Endodermal cell (in vitro differentiated cells): ENCODE results near the gene GOLGA1. TPM values are rescaled to one million over a fixed set of nuclear protein-coding genes. Genes with fewer than 3 reads are reported as not detected.

Experiments used
- DNase-seq: peaks from one replicate; pipeline ENCODE4 v3.0.0-alpha.2; 2017
- H3K27ac ChIP-seq: 2 replicates; pipeline ENCODE4 v1.5.1; 2013; ENCODE audit warnings: mild to moderate bottlenecking, low read depth, low read length, moderate library complexity
- H3K27me3 ChIP-seq: 2 replicates; pipeline ENCODE4 v1.6.1; 2013; ENCODE audit warnings: mild to moderate bottlenecking, low read length, moderate library complexity; ENCODE audit not compliant: insufficient read depth, control insufficient read depth, poor library complexity, severe bottlenecking
- H3K36me3 ChIP-seq: 2 replicates; pipeline ENCODE4 v1.7.0; 2013; ENCODE audit warnings: mild to moderate bottlenecking, low read length, moderate library complexity; ENCODE audit not compliant: control insufficient read depth, insufficient read depth
- H3K4me1 ChIP-seq: one replicate; pipeline ENCODE4 v1.7.0; 2013; ENCODE audit warnings: low read length; ENCODE audit not compliant: control insufficient read depth, insufficient read depth
- H3K4me3 ChIP-seq: 2 replicates; pipeline ENCODE4 v1.5.1; 2013; ENCODE audit warnings: mild to moderate bottlenecking, low read length, moderate library complexity
- H3K9ac ChIP-seq: 2 replicates; pipeline ENCODE4 v1.6.1; 2013; ENCODE audit warnings: mild to moderate bottlenecking, low read length, moderate library complexity; ENCODE audit not compliant: poor library complexity, severe bottlenecking; ENCODE audit errors: extremely low read depth
- H3K9me3 ChIP-seq: 2 replicates; pipeline ENCODE4 v1.6.1; 2013; ENCODE audit warnings: mild to moderate bottlenecking, low read length, moderate library complexity; ENCODE audit not compliant: control insufficient read depth
- H3K27ac Mint-ChIP-seq: 2 replicates; pipeline ENCODE4 v1.8.0; 2020; ENCODE audit warnings: mixed read lengths
- H3K27me3 Mint-ChIP-seq: 2 replicates; pipeline ENCODE4 v1.8.0; 2021; ENCODE audit warnings: mild to moderate bottlenecking, mixed read lengths; ENCODE audit not compliant: insufficient read depth
- H3K36me3 Mint-ChIP-seq: 2 replicates; pipeline ENCODE4 v1.8.0; 2020; ENCODE audit warnings: low read depth, mixed read lengths
- H3K4me1 Mint-ChIP-seq: 2 replicates; pipeline ENCODE4 v1.8.0; 2020; ENCODE audit warnings: mixed read lengths
- H3K4me3 Mint-ChIP-seq: 2 replicates; pipeline ENCODE4 v1.8.0; 2020; ENCODE audit warnings: mild to moderate bottlenecking, moderate library complexity, mixed read lengths
- H3K9me3 Mint-ChIP-seq: 2 replicates; pipeline ENCODE4 v1.8.0; 2020; ENCODE audit warnings: mild to moderate bottlenecking, mixed read lengths
- CTCF ChIP-seq: fragments of 200-600 bp; sonication (generic); conservative IDR thresholded peaks from 2 replicates; pipeline ENCODE4 v1.5.0; 2021; ENCODE audit warnings: antibody characterized with exemption, mild to moderate bottlenecking
- WGBS, 2 experiments: methylation state at CpG; one replicate each; pipeline versions ENCODE4 v1.1.5 to v1.1.7; 2013; ENCODE audit warnings: missing lambda C conversion rate in 2 of 2, mixed read lengths in 1 of 2; ENCODE audit not compliant: insufficient coverage in 1 of 2, insufficient read length in 1 of 2; 5-methylcytosine and 5-hydroxymethylcytosine counted together
- total RNA-seq, 2 donors: library from RNA; stranded (reverse); fragmentation: NEBNext Ultra II Directional in 1 of 2; extraction: Animal tissue kit (Norgen Biotek cat#: 25700) in 1 of 2; gene quantifications; 2 replicates in 1 of 2; 3 replicates in 1 of 2; pipeline ENCODE4 v1.2.1, GENCODE V29; 2021

GOLGA1 gene
- total RNA-seq, 2 donors from 2014 or later, result 8.8 to 13.2 TPM

- H3K9me3 ChIP-seq, result no peaks in the 10 kb centered on the region
- no peak overlapping the region for H3K9ac ChIP-seq
- no peak overlapping the region for H3K4me3 ChIP-seq
- no peak for TF ChIP-seq CTCF
- WGBS, 2 experiments, result 56 to 61% methylated on average over 4 to 9 of the region's 9 CpGs
- peaks cover 43% of the 10 kb centered on the region for H3K36me3 Mint-ChIP-seq
- H3K27me3 ChIP-seq, result no peaks in the 10 kb centered on the region
- peaks cover 9% of the 10 kb centered on the region for H3K4me1 Mint-ChIP-seq
- H3K36me3 ChIP-seq, result peaks cover 35% of the 10 kb centered on the region
- DNase-seq, result peak; percentile 80
- H3K4me1 ChIP-seq, result peaks cover 2% of the 10 kb centered on the region
- no peaks in the 10 kb centered on the region for H3K9me3 Mint-ChIP-seq
- H3K4me3 Mint-ChIP-seq, result no peak overlapping the region
- H3K27ac ChIP-seq, result no peak overlapping the region
- no peaks in the 10 kb centered on the region for H3K27me3 Mint-ChIP-seq
- H3K27ac Mint-ChIP-seq, result no peak overlapping the region
Measured at GRCh38 chr9:124880501-124880900, 60.4 kb downstream of the GOLGA1 start.

- no peaks in the 10 kb centered on the region for H3K4me1 ChIP-seq
- Mint-ChIP-seq H3K36me3 (peaks cover 46% of the 10 kb centered on the region), H3K4me1 (peaks cover 4% of the 10 kb centered on the region), H3K27ac (peak overlapping the region; percentile 35), H3K9me3 (no peaks in the 10 kb centered on the region), H3K4me3 (no peak overlapping the region), H3K27me3 (no peaks in the 10 kb centered on the region)
- H3K9ac ChIP-seq, result no peak overlapping the region
- no peak for DNase-seq
- H3K4me3 ChIP-seq, result no peak overlapping the region
- H3K27me3 ChIP-seq, result no peaks in the 10 kb centered on the region
- 92 to 95% methylated on average over 7 to 10 of the region's 10 CpGs for WGBS, 2 experiments
- no peak for TF ChIP-seq CTCF
- H3K9me3 ChIP-seq, result no peaks in the 10 kb centered on the region
- no peak overlapping the region for H3K27ac ChIP-seq
- peaks cover 48% of the 10 kb centered on the region for H3K36me3 ChIP-seq
Measured at GRCh38 chr9:124879226-124879625, 61.7 kb downstream of the GOLGA1 start.

GRCh38 chr9:124878518-124878917, 62.4 kb downstream of the GOLGA1 start:
- Histone ChIP-seq H3K9me3 (no peaks in the 10 kb centered on the region), H3K4me1 (no peaks in the 10 kb centered on the region), H3K9ac (no peak overlapping the region), H3K27ac (no peak overlapping the region), H3K36me3 (peaks cover 55% of the 10 kb centered on the region), H3K4me3 (no peak overlapping the region), H3K27me3 (no peaks in the 10 kb centered on the region)
- H3K4me1 Mint-ChIP-seq, result peaks cover 3% of the 10 kb centered on the region
- DNase-seq, result no peak
- peaks cover 49% of the 10 kb centered on the region for H3K36me3 Mint-ChIP-seq
- no peaks in the 10 kb centered on the region for H3K9me3 Mint-ChIP-seq
- H3K4me3 Mint-ChIP-seq, result no peak overlapping the region
- H3K27me3 Mint-ChIP-seq, result no peaks in the 10 kb centered on the region
- H3K27ac Mint-ChIP-seq, result peak overlapping the region; percentile 16
- 94% methylated on average over 4 to 6 of the region's 6 CpGs for WGBS, 2 experiments
- no peak for TF ChIP-seq CTCF
